AG04450 (cell line): ENCODE measurements around the gene ANTXRL. TPM values are rescaled to one million over a fixed set of nuclear protein-coding genes. Genes with fewer than 3 reads are reported as not detected.

ENCODE experiments used
- CTCF ChIA-PET: fragments of 300-600, 350-600 bp; formaldehyde crosslinking; extraction: SDS; loops from one replicate; lab custom pipeline; 2022; ENCODE audit warnings: antibody characterized with exemption, inconsistent platforms; lab: Charles Lee
- POLR2A ChIA-PET: fragments of 350-600 bp; formaldehyde crosslinking; extraction: SDS; loops from one replicate; lab custom pipeline; 2021; ENCODE audit warnings: antibody characterized with exemption, inconsistent platforms; lab: Yijun Ruan, JAX
- DNase-seq: peaks from one replicate; pipeline ENCODE4 v3.0.0-alpha.2; 2011; ENCODE audit warnings: low read depth, low spot score
- H3K27ac ChIP-seq: one replicate; pipeline ENCODE4 v1.5.1; 2012; ENCODE audit warnings: low read depth, low read length, control low read depth
- H3K27me3 ChIP-seq: one replicate; pipeline ENCODE4 v1.6.0; 2012; ENCODE audit warnings: low read length; ENCODE audit not compliant: control insufficient read depth, insufficient read depth
- H3K4me3 ChIP-seq: 2 replicates; pipeline ENCODE4 v1.5.1; 2011; ENCODE audit warnings: mild to moderate bottlenecking, low read depth, low read length, control low read depth
- H3K9me3 ChIP-seq: 2 replicates; pipeline ENCODE4 v1.5.1; 2012; ENCODE audit warnings: low read length; ENCODE audit not compliant: control insufficient read depth, insufficient read depth
- polyA minus RNA-seq: library from RNA; depleted of rRNA, polyadenylated mRNA; stranded (reverse); fragments of >200 nt; gene quantifications from 2 replicates; pipeline ENCODE4 v1.2.3, GENCODE V29; 2011; rRNA and poly(A)+ RNA removed
- polyA plus RNA-seq: library from polyadenylated mRNA; depleted of rRNA; stranded (reverse); fragments of >200 nt; gene quantifications from 2 replicates; pipeline ENCODE4 v1.2.3, GENCODE V29; 2011; rRNA removed
- TF ChIP-seq, protein P1 (sequence below): IDR thresholded peaks from 2 replicates; pipeline ENCODE4 v1.5.1; 2011; ENCODE audit warnings: low read depth, low read length, control low read depth, inconsistent platforms

Gene ANTXRL
- polyA plus RNA-seq, result not detected in 2 replicates
- polyA minus RNA-seq, result not detected in 2 replicates

DNA sequence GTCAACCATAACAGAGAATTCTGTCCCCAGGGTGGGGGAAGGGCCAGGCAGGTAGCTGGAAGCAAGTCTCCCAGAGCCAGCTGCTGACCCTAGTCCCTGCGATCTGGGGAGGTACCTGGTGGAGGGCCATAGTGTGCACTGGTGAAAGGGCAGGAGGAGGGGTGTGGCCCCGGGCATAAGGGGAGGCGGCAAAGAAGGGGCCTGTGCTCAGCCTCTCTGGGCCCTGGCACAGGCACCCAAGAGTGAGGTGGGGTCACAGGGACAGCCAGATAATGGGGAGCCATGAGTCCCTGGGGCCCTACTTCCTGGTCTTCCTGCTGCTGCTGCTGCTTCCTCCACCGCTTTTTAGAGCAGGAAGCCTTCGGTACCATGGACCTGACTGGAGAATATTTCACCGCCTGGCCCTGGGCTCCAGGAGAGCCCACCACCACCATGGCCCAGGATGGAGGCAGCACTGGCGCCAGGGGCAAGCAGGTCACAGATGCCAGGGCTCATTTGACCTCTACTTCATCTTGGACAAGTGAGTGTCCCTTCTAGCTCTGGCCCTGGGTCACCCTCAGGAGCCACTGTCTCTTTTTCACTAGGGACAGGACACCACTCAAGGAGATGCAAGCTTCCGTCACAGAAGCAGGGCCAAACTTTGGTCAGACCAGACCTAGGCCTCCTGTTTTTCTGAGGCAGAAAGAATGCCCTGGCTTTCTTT lies at the start of gene ANTXRL:
Gene ANTXRL, plus strand, starts transcription at position 7 of the 703 bp plus-strand sequence. Its CDS starts 266 bp downstream, at position 273.
- CTCF ChIA-PET, result no interaction called here
- POLR2A ChIA-PET, result no interaction called here
- H3K27ac ChIP-seq, result no peak within 1 kb of the TSS
- peaks cover 8% of the 10 kb centered on the region for H3K27me3 ChIP-seq
- no peaks in the 10 kb centered on the region for H3K9me3 ChIP-seq
- H3K4me3 ChIP-seq, result no peak within 1 kb of the TSS
- TF ChIP-seq, protein P1, sequence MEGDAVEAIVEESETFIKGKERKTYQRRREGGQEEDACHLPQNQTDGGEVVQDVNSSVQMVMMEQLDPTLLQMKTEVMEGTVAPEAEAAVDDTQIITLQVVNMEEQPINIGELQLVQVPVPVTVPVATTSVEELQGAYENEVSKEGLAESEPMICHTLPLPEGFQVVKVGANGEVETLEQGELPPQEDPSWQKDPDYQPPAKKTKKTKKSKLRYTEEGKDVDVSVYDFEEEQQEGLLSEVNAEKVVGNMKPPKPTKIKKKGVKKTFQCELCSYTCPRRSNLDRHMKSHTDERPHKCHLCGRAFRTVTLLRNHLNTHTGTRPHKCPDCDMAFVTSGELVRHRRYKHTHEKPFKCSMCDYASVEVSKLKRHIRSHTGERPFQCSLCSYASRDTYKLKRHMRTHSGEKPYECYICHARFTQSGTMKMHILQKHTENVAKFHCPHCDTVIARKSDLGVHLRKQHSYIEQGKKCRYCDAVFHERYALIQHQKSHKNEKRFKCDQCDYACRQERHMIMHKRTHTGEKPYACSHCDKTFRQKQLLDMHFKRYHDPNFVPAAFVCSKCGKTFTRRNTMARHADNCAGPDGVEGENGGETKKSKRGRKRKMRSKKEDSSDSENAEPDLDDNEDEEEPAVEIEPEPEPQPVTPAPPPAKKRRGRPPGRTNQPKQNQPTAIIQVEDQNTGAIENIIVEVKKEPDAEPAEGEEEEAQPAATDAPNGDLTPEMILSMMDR, result no peak
- no peak for DNase-seq

DNA sequence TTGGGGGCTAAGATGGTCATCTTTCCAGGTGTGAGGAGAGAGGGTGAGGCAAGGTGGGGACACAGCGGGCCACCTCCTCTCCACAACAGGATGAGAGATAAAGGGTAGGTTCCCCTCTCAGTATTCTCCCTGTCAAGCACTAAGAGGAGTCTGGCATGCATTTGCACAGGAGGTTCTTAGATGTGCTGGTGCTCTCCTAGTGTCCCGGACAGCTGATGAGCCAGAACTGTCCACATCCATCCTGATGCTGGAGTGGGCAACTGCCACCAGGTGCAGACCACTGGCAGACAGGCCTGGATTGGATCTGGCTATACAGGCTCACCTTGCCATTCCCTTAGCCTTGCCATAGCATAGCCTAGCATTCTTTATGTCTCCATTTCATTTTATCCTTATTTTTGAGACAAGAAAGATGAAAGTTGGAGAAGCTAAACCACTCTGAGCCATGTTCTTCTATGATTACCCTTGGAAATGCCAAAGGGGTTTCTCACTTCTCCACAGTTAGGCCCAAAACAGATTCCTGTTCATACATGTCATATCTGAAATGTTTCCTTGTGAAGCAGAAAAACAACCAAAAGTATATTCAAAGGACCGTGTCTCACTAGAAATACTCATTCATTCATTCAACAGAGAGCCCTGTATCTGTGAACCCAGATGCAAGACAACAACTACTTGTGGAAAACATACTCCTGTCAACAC lies 48.8 kb upstream of the ANTXRL start:
- TF ChIP-seq, protein P1, result no peak
- peaks cover 6% of the 10 kb centered on the region for H3K27me3 ChIP-seq
- no peak for DNase-seq
- no peak overlapping the region for H3K27ac ChIP-seq
- ChIA-PET POLR2A (no interaction called here), CTCF (interaction anchor here (1.0 to 3.1 kb wide), 2 partner anchors 9 to 327 kb away, joined by 3 to 16 read pairs; no protein-coding TSS in a partner anchor)
- H3K4me3 ChIP-seq, result no peak overlapping the region
- no peaks in the 10 kb centered on the region; the same call in 1 of the 2 replicates for H3K9me3 ChIP-seq

DNA sequence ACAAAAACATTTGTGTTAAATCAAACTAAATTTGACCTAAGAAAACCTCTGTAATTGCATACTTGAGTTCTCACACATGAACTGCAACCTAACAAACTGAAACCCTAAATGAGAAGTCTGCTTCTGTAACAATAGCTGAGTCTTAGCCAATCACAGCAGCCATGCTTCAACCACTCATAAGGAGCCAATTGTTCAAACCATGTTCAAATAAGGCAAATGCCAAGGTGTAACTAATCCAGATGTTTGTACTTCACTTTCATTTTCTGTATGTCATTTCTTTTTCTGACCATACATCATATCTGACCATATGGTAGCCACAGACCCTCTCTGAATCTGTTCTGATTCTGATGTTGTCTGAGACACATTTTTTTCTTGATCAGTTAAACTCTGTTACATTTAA lies 47.5 kb upstream of the ANTXRL start:
- Histone ChIP-seq H3K9me3 (no peaks in the 10 kb centered on the region; the same call in 1 of the 2 replicates), H3K4me3 (no peak overlapping the region), H3K27ac (no peak overlapping the region), H3K27me3 (peaks cover 3% of the 10 kb centered on the region)
- TF ChIP-seq, protein P1, result no peak
- CTCF ChIA-PET, result interaction anchor here (3.1 kb wide), 1 partner anchor 10 kb away, joined by 16 read pairs; no protein-coding TSS in a partner anchor
- DNase-seq, result no peak
- POLR2A ChIA-PET, result no interaction called here

DNA sequence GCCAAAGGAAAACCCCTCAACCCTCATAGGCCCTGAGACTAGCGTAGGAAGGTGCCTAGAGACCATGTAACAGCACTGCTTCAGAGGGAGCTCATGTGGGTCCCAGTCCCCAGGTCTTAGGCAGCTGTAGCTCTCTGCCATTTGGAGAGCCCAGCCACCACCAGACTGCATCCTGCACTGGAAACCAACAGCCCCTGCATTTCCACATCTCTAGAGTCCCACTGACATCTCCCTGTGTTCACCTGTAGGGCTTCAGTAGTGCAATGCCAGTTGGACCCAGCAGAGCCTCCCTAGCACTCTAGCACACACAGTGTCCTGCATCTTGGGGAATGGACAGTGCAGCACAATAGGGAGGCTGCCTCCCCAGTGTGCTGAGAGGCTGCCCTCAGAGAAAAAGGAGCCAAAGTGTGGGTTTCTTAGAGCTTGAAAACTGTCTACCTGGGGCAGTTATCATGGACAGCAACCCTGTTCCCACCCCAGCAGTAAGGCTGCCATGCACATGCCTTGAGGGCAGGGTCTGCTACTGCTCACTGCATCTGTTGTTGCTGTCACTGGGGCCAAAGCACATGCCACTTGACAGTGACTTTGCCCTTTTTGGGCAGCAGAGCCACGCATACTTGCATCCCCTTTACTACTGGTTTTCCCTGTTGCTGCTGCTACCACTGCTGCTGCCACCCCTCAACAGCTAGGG lies 46.7 kb upstream of the ANTXRL start:
- no peak for DNase-seq
- Histone ChIP-seq H3K27me3 (peaks cover 3% of the 10 kb centered on the region), H3K27ac (no peak overlapping the region), H3K9me3 (no peaks in the 10 kb centered on the region; the same call in 1 of the 2 replicates), H3K4me3 (no peak overlapping the region)
- TF ChIP-seq, protein P1, result no peak
- POLR2A ChIA-PET, result no interaction called here
- CTCF ChIA-PET, result interaction anchor here (3.1 kb wide), 1 partner anchor 11 kb away, joined by 16 read pairs; no protein-coding TSS in a partner anchor
